Astrocyte of the spinal cord (primary cell): ENCODE results near the gene BTN3A1.

Experiments
- DNase-seq: peaks from one replicate; pipeline ENCODE4 v3.0.0; 2011; ENCODE audit warnings: low read depth, low spot score
- H3K4me3 ChIP-seq: 2 replicates; pipeline ENCODE4 v1.5.1; 2011; ENCODE audit warnings: low read depth, mild to moderate bottlenecking, low read length, moderate library complexity
- in situ Hi-C: cut with HindIII; loops from 2 replicates; pipeline ENCODE4 v1.10.0; 2017; ENCODE audit warnings: low sequenced_read_pairs
- TF ChIP-seq, protein P1 (sequence below): IDR thresholded peaks from 2 replicates; pipeline ENCODE4 v1.5.1; 2012; ENCODE audit warnings: low read depth, mild to moderate bottlenecking, low read length, inconsistent platforms

BTN3A1 gene

DNA sequence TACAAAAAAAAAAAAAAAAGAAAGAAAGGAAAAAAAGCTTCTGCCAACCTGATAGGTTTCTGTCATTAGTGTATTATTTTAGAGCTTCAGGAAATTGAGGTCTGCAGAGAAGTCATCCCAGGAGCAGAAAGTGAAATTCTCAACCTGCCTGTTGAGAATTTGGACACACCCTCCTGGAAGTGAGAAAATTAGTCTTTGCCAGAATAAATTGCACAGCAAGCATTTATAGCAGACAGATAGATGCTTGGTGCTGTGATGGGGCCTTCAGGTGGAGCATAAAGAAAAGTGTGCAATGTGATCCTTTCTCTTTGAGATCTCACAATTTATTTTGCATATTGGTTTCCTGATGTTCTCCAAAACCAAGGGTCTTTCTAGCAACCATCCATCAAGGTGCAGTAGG is 14.5 kb upstream of the BTN3A1 start:
- in situ Hi-C loops = no loop called here
- no peak for DNase-seq

DNA sequence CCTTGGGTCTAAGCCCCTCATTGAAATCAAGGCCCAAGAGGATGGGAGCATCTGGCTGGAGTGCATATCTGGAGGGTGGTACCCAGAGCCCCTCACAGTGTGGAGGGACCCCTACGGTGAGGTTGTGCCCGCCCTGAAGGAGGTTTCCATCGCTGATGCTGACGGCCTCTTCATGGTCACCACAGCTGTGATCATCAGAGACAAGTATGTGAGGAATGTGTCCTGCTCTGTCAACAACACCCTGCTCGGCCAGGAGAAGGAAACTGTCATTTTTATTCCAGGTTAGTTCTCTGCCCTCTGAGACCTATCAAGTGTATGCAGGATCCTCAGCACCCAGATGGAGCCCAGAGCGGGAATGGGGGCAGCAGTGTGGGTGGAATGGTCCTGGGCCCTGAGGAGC is 14.1 kb upstream of the BTN3A1 start:
- no peak overlapping the region for H3K4me3 ChIP-seq
- in situ Hi-C loops = no loop called here
- no peak for DNase-seq
- TF ChIP-seq, protein P1, sequence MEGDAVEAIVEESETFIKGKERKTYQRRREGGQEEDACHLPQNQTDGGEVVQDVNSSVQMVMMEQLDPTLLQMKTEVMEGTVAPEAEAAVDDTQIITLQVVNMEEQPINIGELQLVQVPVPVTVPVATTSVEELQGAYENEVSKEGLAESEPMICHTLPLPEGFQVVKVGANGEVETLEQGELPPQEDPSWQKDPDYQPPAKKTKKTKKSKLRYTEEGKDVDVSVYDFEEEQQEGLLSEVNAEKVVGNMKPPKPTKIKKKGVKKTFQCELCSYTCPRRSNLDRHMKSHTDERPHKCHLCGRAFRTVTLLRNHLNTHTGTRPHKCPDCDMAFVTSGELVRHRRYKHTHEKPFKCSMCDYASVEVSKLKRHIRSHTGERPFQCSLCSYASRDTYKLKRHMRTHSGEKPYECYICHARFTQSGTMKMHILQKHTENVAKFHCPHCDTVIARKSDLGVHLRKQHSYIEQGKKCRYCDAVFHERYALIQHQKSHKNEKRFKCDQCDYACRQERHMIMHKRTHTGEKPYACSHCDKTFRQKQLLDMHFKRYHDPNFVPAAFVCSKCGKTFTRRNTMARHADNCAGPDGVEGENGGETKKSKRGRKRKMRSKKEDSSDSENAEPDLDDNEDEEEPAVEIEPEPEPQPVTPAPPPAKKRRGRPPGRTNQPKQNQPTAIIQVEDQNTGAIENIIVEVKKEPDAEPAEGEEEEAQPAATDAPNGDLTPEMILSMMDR = no peak

More for the DNA sequence above, 14.5 kb upstream of the BTN3A1 start:
- TF ChIP-seq, protein P1 = no peak
- H3K4me3 ChIP-seq = no peak overlapping the region

DNA sequence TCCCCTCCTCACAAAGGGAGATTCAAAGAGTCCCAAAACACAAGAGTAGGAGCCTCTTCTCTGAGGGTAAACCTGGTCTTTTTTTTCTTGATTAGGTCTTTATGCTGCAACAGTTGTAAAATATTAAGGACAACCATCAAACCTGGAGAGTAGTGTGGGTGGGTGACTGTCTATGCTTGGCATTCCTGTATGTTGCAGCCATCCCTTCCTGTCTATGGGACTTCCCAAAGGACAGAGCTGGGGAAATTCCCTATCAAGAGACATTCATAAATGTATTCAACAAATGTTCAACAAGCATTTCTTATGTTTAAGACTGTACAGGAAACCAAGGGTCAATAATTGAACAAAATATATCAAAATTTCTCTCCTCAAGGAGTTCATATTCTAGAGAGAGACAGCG is 13.6 kb upstream of the BTN3A1 start:
- TF ChIP-seq, protein P1 = no peak

DNA sequence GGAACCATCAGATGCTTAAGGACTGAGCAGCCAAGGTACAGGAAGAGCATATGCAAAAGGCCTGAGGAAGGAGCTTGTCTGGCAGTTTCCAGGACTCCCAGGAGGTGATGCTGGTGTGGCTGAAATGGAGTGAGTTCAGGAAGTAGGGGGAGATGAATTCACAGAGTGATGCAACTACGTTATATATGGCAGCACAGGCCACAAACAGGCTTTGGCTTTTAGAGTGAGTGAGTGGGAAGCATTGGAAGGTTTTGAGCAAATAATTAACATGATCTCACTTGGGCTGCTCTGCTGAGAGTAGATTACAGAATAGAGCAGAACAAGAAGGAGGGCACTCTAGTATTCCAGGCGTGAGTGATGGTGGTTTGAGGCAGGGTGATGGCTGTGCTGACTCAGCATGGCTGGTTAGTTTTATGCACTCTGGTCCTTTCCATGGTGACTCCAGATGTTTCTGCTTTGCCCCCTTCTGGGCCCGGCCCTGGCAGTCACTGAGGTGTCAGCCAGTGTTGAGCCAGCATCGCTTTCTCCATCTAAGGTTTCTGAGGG is 12.7 kb upstream of the BTN3A1 start:
- in situ Hi-C loops = no loop called here
- TF ChIP-seq, protein P1 = no peak
- no peak for DNase-seq
- no peak overlapping the region for H3K4me3 ChIP-seq

More for the DNA sequence above, 13.6 kb upstream of the BTN3A1 start:
- in situ Hi-C loops = no loop called here
- H3K4me3 ChIP-seq = no peak overlapping the region
- DNase-seq = no peak

DNA sequence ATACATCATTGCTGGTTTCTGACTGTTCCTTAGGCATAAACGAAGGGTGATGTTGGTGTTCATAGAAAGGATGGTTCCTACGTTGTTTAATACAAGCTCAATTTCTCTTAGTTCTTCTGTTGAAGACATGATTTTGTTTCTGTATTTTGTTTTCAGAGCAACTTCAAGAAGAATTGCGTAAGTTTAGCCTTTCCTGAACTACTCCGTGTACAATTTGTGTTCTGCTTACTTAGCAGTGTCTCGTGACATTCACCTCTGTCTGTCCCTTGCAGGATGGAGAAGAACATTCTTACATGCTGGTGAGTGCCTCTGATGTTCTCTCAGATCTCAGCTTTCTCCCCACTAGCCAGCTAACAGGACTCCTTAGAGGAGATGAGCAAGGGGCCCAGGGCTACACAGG is 11.5 kb upstream of the BTN3A1 start:
- DNase-seq = no peak
- TF ChIP-seq, protein P1 = no peak
- in situ Hi-C loops = no loop called here
- no peak overlapping the region for H3K4me3 ChIP-seq

DNA sequence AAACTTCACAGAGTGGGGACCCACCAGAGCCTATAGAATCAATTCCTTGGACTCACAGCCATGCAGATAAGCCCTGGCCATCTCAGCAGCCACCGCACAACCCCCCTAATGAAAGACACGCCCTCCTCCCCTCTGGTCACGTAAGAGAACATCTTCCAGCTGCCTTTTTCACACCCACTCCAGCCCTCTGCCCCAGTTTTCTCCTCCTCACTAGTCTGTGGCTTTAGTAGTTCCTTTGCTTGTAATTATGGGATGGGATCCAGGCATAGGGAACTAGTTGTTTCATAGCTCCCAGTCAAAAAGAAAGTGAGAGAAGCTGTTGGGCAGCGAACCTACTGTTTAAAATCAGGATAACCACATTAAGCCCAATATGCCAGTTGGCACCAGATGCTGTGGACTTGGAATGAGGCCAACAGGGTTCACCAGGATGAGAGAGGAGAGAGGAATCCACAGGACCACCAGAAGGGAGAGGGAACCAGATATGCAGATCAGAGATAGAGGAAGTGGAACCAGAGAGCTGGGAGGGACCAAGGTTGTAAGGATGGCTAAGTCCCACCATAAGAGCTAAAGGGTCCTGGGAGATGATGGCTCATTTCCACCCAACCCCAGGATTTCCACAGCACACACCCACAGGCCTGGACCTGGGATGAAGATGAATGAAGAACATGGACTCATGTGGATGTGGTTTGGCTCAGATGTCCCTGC is 9.0 kb upstream of the BTN3A1 start:
- no peak for DNase-seq
- H3K4me3 ChIP-seq = no peak overlapping the region
- in situ Hi-C loops = no loop called here
- TF ChIP-seq, protein P1 = no peak
